Adrenal gland (tissue), 5 donors: ENCODE measurements around the gene COL23A1.

Source experiments
- CTCF ChIP-seq, 6 experiments: fragments of 450-650 bp in 4 of 6; fragments of 200-600 bp in 2 of 6; sonication (generic) in 1 of 6; IDR thresholded peaks; 1 replicate in 5 of 6; 2 replicates in 1 of 6; pipeline versions ENCODE4 v1.5.1 to v1.8.0; 2016 to 2021; ENCODE audit warnings: antibody characterized with exemption in 6 of 6, mild to moderate bottlenecking in 2 of 6, moderate library complexity in 1 of 6
- POLR2A ChIP-seq, 2 donors: fragments of 450-650 bp; IDR thresholded peaks; one replicate each; pipeline ENCODE4 v1.6.1; 2017; ENCODE audit warnings: antibody characterized with exemption in 2 of 2, mild to moderate bottlenecking in 2 of 2, moderate library complexity in 1 of 2
- donor health status: DM: no; HTN: no; CAD: no.

- no peak for TF ChIP-seq CTCF (IDR thresholded peaks at IDR 0.05)
- TF ChIP-seq POLR2A (IDR thresholded peaks at IDR 0.05) = no peak
These were observed 233.1 kb downstream of the COL23A1 start for GRCh38 chr5:178357121-178357521.
